ENCODE measurements around the gene OR10G4. TPM values are rescaled to one million over a fixed set of nuclear protein-coding genes. Genes with fewer than 3 reads are reported as not detected.

The OR10G4 gene
- total and polyA plus RNA-seq, 2 donors from 2014 or later = not detected

- no peaks in the 10 kb centered on the region for H3K9me3 ChIP-seq (ENCODE audit: control insufficient read depth in 2 of 3, insufficient read depth in 1 of 3, low read length in 3 of 3)
- no peak within 1 kb of the TSS for H3K9ac ChIP-seq (ENCODE audit: low read length in 3 of 3)
- no peaks in the 10 kb centered on the region for H3K36me3 ChIP-seq (ENCODE audit: control insufficient read depth in 2 of 3, insufficient read depth in 3 of 3, low read length in 3 of 3)
- H3K27ac ChIP-seq (ENCODE audit: low read depth in 2 of 2, low read length in 2 of 2) = no peak within 1 kb of the TSS
- no peak within 1 kb of the TSS for H3K4me3 ChIP-seq (ENCODE audit: low read length in 3 of 3)
- no peak for TF ChIP-seq CTCF (IDR thresholded peaks at IDR 0.05; ENCODE audit: borderline replicate concordance, extremely low read depth, insufficient read depth)
- no peak for FAIRE-seq
- no peak for DNase-seq
- H3K4me1 ChIP-seq (ENCODE audit: control insufficient read depth in 2 of 3, insufficient read depth in 2 of 3, low read depth in 1 of 3, low read length in 3 of 3) = no peaks in the 10 kb centered on the region
- intact Hi-C loops (cut with DNase I) = no loop called here
- no peaks in the 10 kb centered on the region for H3K27me3 ChIP-seq (ENCODE audit: control insufficient read depth, insufficient read depth, low read length)
Measured at GRCh38 chr11:124026498-124026897, 13.7 kb downstream of the OR10G4 start, which contains the start of gene OR10G8. OR10G8 (plus strand) TSS chr11:124026798; CDS start chr11:124029623, 2,825 bp downstream.

GRCh38 chr11:124036666-124037065 is 23.9 kb downstream of the OR10G4 start:
- Histone ChIP-seq H3K4me3 (ENCODE audit: low read length in 3 of 3) (no peak overlapping the region), H3K9ac (ENCODE audit: low read length in 3 of 3) (no peak overlapping the region), H3K4me1 (ENCODE audit: control insufficient read depth in 2 of 3, insufficient read depth in 2 of 3, low read depth in 1 of 3, low read length in 3 of 3) (no peaks in the 10 kb centered on the region), H3K27ac (ENCODE audit: low read depth in 2 of 2, low read length in 2 of 2) (no peak overlapping the region), H3K27me3 (ENCODE audit: control insufficient read depth, insufficient read depth, low read length) (no peaks in the 10 kb centered on the region), H3K36me3 (ENCODE audit: control insufficient read depth in 2 of 3, insufficient read depth in 3 of 3, low read length in 3 of 3) (no peaks in the 10 kb centered on the region), H3K9me3 (ENCODE audit: control insufficient read depth in 2 of 3, insufficient read depth in 1 of 3, low read length in 3 of 3) (no peaks in the 10 kb centered on the region)
- DNase-seq (no peak), FAIRE-seq (no peak)
- intact Hi-C loops (cut with DNase I) = no loop called here
- no peak for TF ChIP-seq CTCF (IDR thresholded peaks at IDR 0.05; ENCODE audit: borderline replicate concordance, extremely low read depth, insufficient read depth)

DNA sequence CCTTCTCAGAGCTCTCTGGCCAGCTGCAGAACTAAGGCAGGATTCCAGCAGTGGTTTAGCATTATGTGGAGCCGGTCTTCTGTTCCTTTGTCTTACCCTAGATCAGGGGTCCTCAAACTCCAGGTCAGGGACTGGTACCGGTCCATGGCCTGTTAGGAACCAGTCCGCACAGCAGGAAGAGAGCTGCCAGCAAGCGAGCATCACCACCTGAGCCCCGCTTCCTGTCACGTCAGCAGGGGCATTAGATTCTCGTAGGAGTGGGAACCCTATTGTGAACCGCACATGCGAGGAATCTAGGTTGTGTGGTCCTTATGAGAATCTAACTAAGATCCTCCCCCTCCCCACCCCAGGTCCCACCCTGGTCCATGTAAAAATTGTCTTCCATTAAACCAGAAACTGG is 26.8 kb downstream of the OR10G4 start:
- Histone ChIP-seq H3K36me3 (ENCODE audit: control insufficient read depth in 2 of 3, insufficient read depth in 3 of 3, low read length in 3 of 3) (no peaks in the 10 kb centered on the region), H3K9me3 (ENCODE audit: control insufficient read depth in 2 of 3, insufficient read depth in 1 of 3, low read length in 3 of 3) (no peaks in the 10 kb centered on the region), H3K27me3 (ENCODE audit: control insufficient read depth, insufficient read depth, low read length) (no peaks in the 10 kb centered on the region), H3K9ac (ENCODE audit: low read length in 3 of 3) (no peak overlapping the region), H3K4me3 (ENCODE audit: low read length in 3 of 3) (no peak overlapping the region), H3K27ac (ENCODE audit: low read depth in 2 of 2, low read length in 2 of 2) (no peak overlapping the region), H3K4me1 (ENCODE audit: control insufficient read depth in 2 of 3, insufficient read depth in 2 of 3, low read depth in 1 of 3, low read length in 3 of 3) (no peaks in the 10 kb centered on the region)
- TF ChIP-seq CTCF (IDR thresholded peaks at IDR 0.05; ENCODE audit: borderline replicate concordance, extremely low read depth, insufficient read depth) = no peak
- FAIRE-seq = no peak
- intact Hi-C loops (cut with DNase I) = no loop called here
- no peak for DNase-seq

DNA sequence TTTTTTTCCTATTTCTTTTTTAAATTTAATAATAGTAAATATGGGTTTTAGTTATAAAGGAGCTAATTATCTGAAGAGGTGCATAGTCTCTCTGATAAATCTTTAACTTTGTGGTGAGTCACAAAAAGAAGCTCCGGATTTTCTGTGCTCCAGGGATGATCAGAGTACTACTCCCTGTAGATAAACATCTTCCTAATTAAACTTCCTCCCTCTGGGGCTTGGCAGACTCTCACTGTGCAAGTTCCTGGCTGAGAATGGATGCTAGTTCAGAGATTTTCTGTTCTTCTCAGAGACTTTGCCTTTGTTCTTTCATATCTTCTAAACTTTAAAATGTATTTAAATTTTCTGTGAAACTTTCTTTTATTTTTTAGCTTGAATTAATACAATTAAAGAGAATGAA is 28.5 kb downstream of the OR10G4 start, which contains the start of gene OR10G7:
TSS of gene OR10G7 (minus strand) at position 72 of the 400 bp plus-strand sequence. CDS start 2,324 bp downstream, outside the sequence.
- intact Hi-C loops (cut with DNase I) = no loop called here
- TF ChIP-seq CTCF (IDR thresholded peaks at IDR 0.05; ENCODE audit: borderline replicate concordance, extremely low read depth, insufficient read depth) = no peak
- DNase-seq = peak in 1 of 5 donors; percentile 1
- Histone ChIP-seq H3K27ac (ENCODE audit: low read depth in 2 of 2, low read length in 2 of 2) (no peak within 1 kb of the TSS), H3K9me3 (ENCODE audit: control insufficient read depth in 2 of 3, insufficient read depth in 1 of 3, low read length in 3 of 3) (no peaks in the 10 kb centered on the region), H3K4me1 (ENCODE audit: control insufficient read depth in 2 of 3, insufficient read depth in 2 of 3, low read depth in 1 of 3, low read length in 3 of 3) (no peaks in the 10 kb centered on the region), H3K27me3 (ENCODE audit: control insufficient read depth, insufficient read depth, low read length) (no peaks in the 10 kb centered on the region), H3K36me3 (ENCODE audit: control insufficient read depth in 2 of 3, insufficient read depth in 3 of 3, low read length in 3 of 3) (no peaks in the 10 kb centered on the region), H3K9ac (ENCODE audit: low read length in 3 of 3) (no peak within 1 kb of the TSS), H3K4me3 (ENCODE audit: low read length in 3 of 3) (no peak within 1 kb of the TSS)
- FAIRE-seq = no peak
